Cardiac fibroblast (primary cell): ENCODE measurements around the gene NOS1AP.
A peak's percentile ranks its signal among the peaks of the same experiment; 100 is the strongest.

Experiments
- DNase-seq, 2 donors: peaks; one replicate each; pipeline versions ENCODE4 v3.0.0 to v3.0.0-alpha.2; 2010; ENCODE audit warnings: low read depth in 2 of 2
- H3K4me3 ChIP-seq, 2 donors: replicated peaks in 1 of 2; 1 replicate in 1 of 2; 2 replicates in 1 of 2; pipeline ENCODE4 v1.5.1; 2011; ENCODE audit warnings: low read depth in 2 of 2, low read length in 2 of 2, mild to moderate bottlenecking in 2 of 2, moderate library complexity in 1 of 2
- CTCF ChIP-seq: IDR thresholded peaks from one replicate; pipeline ENCODE4 v1.5.1; 2011; ENCODE audit warnings: low read depth, mild to moderate bottlenecking, low read length, inconsistent platforms

The NOS1AP gene

GRCh38 chr1:162192306-162192678 lies 122.8 kb downstream of the NOS1AP start:
- TF ChIP-seq CTCF, result no peak
- no peak overlapping the region for H3K4me3 ChIP-seq
- DNase-seq, result no peak

- no peak overlapping the region for H3K4me3 ChIP-seq
- DNase-seq, result no peak
- TF ChIP-seq CTCF, result no peak
Observed at GRCh38 chr1:162192763-162193162, 123.3 kb downstream of the NOS1AP start.

- TF ChIP-seq CTCF, result no peak
- no peak overlapping the region for H3K4me3 ChIP-seq
- DNase-seq, result no peak
Observed at GRCh38 chr1:162193221-162193620, 123.7 kb downstream of the NOS1AP start.

- no peak for TF ChIP-seq CTCF
- no peak for DNase-seq
- H3K4me3 ChIP-seq, result no peak overlapping the region
Observed at GRCh38 chr1:162193815-162194214, 124.3 kb downstream of the NOS1AP start.

GRCh38 chr1:162195567-162195966 lies 126.1 kb downstream of the NOS1AP start:
- no peak for DNase-seq
- H3K4me3 ChIP-seq, result no peak overlapping the region
- no peak for TF ChIP-seq CTCF

- TF ChIP-seq CTCF, result no peak
- no peak overlapping the region for H3K4me3 ChIP-seq
- DNase-seq, result peak in 1 of 2 donors; percentile 37
Observed at GRCh38 chr1:162196387-162196786, 126.9 kb downstream of the NOS1AP start.

- no peak overlapping the region for H3K4me3 ChIP-seq
- no peak for TF ChIP-seq CTCF
- DNase-seq, result no peak
Observed at GRCh38 chr1:162197041-162197531, 127.6 kb downstream of the NOS1AP start.
